Psoas muscle (tissue), 8 donors: ENCODE measurements around the gene DUSP16. TPM values are rescaled to one million over a fixed set of nuclear protein-coding genes. Genes with fewer than 3 reads are reported as not detected.

Source experiments
- ATAC-seq, 4 donors: fragments of 200-7000 bp; cut with Tn5 transposase; one replicate each; pipeline ENCODE4 v1.9.1; 2020; ENCODE audit warnings: moderate library complexity in 3 of 4, mild to moderate bottlenecking in 2 of 4
- DNase-seq, 2 donors: peaks; one replicate each; pipeline ENCODE4 v3.0.0-alpha.2; 2020
- H3K27ac ChIP-seq: fragments of 200-600 bp; one replicate; pipeline ENCODE4 v1.8.0; 2022
- H3K27me3 ChIP-seq, 3 donors: fragments of 200-600 bp in 1 of 3; one replicate each; pipeline versions ENCODE4 v1.6.1 to v1.8.0; 2013 to 2022; ENCODE audit warnings: low read length in 2 of 3, mild to moderate bottlenecking in 2 of 3, moderate library complexity in 1 of 3; ENCODE audit not compliant: insufficient read depth in 3 of 3
- H3K36me3 ChIP-seq, 2 donors: fragments of 200-600 bp in 1 of 2; one replicate each; pipeline versions ENCODE4 v1.6.1 to v1.8.0; 2013 to 2022; ENCODE audit warnings: low read depth in 1 of 2, mild to moderate bottlenecking in 1 of 2, moderate library complexity in 1 of 2; ENCODE audit not compliant: insufficient read depth in 1 of 2
- H3K4me1 ChIP-seq: fragments of 200-600 bp; one replicate; pipeline ENCODE4 v1.8.0; 2022
- H3K4me3 ChIP-seq: fragments of 200-600 bp; one replicate; pipeline ENCODE4 v1.8.0; 2022; ENCODE audit warnings: mild to moderate bottlenecking
- H3K9me3 ChIP-seq: fragments of 200-600 bp; one replicate; pipeline ENCODE4 v1.8.0; 2022
- WGBS, 3 donors: extraction: QIAGEN DNeasy Blood & Tissue Kit; methylation state at CpG; one replicate each; pipeline versions ENCODE4 v1.1.6 to v1.1.7; 2013; 5-methylcytosine and 5-hydroxymethylcytosine counted together
- intact Hi-C, 2 donors: fragments of 100-400 bp; cut with DNase I; formaldehyde crosslinking; loops; one replicate each; pipeline versions ENCODE4 v1.11.0 to v1.14.2; 2022
- polyA plus RNA-seq, 3 donors: library from polyadenylated mRNA; stranded (reverse); fragments of 200-250 nt; gene quantifications; one replicate each; pipeline ENCODE4 v1.2.3, GENCODE V29; 2013
- total RNA-seq, 4 donors: library from RNA; stranded (reverse); fragmentation: NEBNext Ultra II Directional in 2 of 4; extraction: Animal tissue kit (Norgen Biotek cat#: 25700) in 2 of 4; gene quantifications; one replicate each; pipeline versions ENCODE4 v1.2.1 to v1.2.4, GENCODE V29; 2021 to 2023
- TF ChIP-seq, protein P1 (sequence below): fragments of 200-600 bp; IDR thresholded peaks from one replicate; pipeline ENCODE4 v1.8.0; 2022; ENCODE audit warnings: antibody characterized with exemption
- donor health status: healthy with polysubstance abuse.
- donor health status: DM: no; HTN: no; CAD: no; lungs with moderate emphysema.
- donor health status: Bipolar disorder and iron deficiency.
- donor health status: healthy.
- donor health status: DM: yes; HTN: yes; CAD: no.
- donor health status: DM: no; HTN: no; CAD: no.
- donor health status: DM: no; HTN: no; CAD: no.
- donor health status: DM: yes; HTN: yes; CAD: no.

Gene DUSP16
- total and polyA plus RNA-seq, 7 donors = 3.3 to 23.8 (median 14.2) TPM

DNA sequence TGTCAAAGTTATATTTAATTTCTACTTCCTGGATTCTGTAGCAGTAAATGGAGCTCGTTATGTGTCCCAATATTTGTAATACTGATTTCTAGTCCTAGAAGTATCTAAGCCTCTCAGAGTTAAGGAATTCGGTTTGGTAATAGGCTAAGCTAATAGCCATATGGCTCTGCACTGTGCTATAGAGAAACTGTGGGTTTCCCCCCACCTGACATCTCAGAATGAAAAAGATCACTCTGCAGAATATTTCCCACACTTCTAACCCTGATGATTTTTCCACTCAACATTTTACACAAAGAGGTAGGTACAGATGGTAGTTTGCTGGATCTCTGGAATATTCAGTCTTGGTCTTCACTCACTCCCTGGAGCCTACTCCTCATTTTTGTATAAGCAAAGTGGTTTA is 134.6 kb downstream of the DUSP16 start:
- 84 to 86% (median 85%) methylated on average over 2 of the region's 2 CpGs for WGBS, 3 donors
- H3K4me3 ChIP-seq = no peak overlapping the region
- H3K36me3 ChIP-seq = no peaks in the 10 kb centered on the region
- intact Hi-C loops = no loop called here
- H3K9me3 ChIP-seq = peaks cover 9% of the 10 kb centered on the region
- no peak overlapping the region for H3K27ac ChIP-seq
- DNase-seq = no peak
- H3K4me1 ChIP-seq = peaks cover 8% of the 10 kb centered on the region
- no peaks in the 10 kb centered on the region for H3K27me3 ChIP-seq
- no peak for ATAC-seq
- TF ChIP-seq, protein P1, sequence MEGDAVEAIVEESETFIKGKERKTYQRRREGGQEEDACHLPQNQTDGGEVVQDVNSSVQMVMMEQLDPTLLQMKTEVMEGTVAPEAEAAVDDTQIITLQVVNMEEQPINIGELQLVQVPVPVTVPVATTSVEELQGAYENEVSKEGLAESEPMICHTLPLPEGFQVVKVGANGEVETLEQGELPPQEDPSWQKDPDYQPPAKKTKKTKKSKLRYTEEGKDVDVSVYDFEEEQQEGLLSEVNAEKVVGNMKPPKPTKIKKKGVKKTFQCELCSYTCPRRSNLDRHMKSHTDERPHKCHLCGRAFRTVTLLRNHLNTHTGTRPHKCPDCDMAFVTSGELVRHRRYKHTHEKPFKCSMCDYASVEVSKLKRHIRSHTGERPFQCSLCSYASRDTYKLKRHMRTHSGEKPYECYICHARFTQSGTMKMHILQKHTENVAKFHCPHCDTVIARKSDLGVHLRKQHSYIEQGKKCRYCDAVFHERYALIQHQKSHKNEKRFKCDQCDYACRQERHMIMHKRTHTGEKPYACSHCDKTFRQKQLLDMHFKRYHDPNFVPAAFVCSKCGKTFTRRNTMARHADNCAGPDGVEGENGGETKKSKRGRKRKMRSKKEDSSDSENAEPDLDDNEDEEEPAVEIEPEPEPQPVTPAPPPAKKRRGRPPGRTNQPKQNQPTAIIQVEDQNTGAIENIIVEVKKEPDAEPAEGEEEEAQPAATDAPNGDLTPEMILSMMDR = no peak

DNA sequence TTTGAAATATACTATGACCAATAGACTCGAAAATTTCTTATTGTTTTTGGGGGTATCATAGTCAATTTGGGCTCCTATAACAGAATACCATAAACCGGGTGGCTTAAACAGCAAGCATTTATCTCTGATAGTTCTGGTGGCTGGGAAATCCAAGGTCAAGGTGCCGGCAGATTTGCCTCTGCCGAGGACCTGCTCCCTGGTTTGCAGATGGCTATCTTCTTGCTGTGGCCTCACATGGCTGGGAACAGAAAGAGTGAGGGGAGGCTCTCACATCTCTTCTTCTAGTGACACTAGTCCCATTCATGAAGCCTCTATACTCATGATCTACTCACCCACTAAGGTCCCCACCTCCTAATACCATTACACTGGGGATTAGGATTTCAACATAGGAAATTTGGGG is 135.1 kb downstream of the DUSP16 start:
- TF ChIP-seq, protein P1 = no peak
- no peak overlapping the region for H3K4me3 ChIP-seq
- intact Hi-C loops = no loop called here

DNA sequence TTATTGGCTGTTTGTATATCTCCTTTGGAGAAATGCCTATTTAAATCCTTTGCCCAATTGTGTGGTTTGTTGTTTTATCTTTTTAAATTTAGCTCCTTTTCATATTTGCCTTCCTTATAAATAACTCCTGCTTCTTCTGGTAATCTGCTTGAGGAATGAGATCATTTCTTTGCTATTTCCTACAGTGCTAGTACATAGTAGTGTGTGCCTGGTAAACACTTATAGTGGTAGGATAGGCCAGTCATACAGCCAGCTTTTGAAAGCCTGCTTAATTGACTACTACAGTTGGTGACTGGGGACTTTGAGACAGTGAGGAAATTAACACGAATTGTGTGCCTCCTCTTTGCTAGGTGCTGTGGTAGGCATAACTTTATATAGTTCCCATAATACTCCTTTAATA is 137.0 kb downstream of the DUSP16 start:
- TF ChIP-seq, protein P1 = no peak
- DNase-seq = no peak
- Histone ChIP-seq H3K4me3 (no peak overlapping the region), H3K27ac (no peak overlapping the region), H3K27me3 (no peaks in the 10 kb centered on the region), H3K9me3 (peaks cover 15% of the 10 kb centered on the region), H3K36me3 (no peaks in the 10 kb centered on the region), H3K4me1 (peaks cover 8% of the 10 kb centered on the region)
- ATAC-seq = no peak
- intact Hi-C loops = no loop called here
- WGBS, 3 donors = 60 to 66% (median 61%) methylated on average over 1 of the region's 1 CpG

More for the DNA sequence above, 135.1 kb downstream of the DUSP16 start:
- no peak for DNase-seq
- no peak for ATAC-seq
- H3K9me3 ChIP-seq = peaks cover 13% of the 10 kb centered on the region
- no peaks in the 10 kb centered on the region for H3K27me3 ChIP-seq
- no peak overlapping the region for H3K27ac ChIP-seq
- no peaks in the 10 kb centered on the region for H3K36me3 ChIP-seq
- peaks cover 8% of the 10 kb centered on the region for H3K4me1 ChIP-seq
- WGBS, 3 donors = 92 to 96% (median 92%) methylated on average over 4 of the region's 4 CpGs

DNA sequence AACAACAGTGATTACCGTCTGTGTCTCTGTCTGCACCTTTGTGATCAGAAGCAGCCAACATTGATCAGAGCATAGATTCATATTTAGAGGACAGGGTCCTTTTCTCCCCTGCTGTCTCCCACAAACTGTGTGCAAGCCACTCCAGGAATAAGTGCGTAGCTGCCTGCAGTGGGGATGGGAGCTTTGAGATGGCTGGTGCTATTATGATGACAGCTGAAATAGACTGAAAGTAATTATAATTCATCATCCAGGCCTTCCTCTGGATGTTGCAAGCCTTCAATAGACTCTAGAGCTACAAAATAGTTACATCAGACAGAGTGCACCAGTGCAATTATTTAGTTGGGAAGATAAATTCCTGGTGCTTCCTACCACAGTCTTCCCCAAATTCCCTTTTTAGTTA is 137.7 kb downstream of the DUSP16 start:
- Histone ChIP-seq H3K9me3 (peaks cover 15% of the 10 kb centered on the region), H3K27ac (no peak overlapping the region), H3K4me3 (no peak overlapping the region), H3K36me3 (no peaks in the 10 kb centered on the region), H3K27me3 (no peaks in the 10 kb centered on the region), H3K4me1 (peaks cover 8% of the 10 kb centered on the region)
- TF ChIP-seq, protein P1 = no peak
- WGBS, 3 donors = 75 to 93% (median 89%) methylated on average over 2 of the region's 2 CpGs
- ATAC-seq = no peak
- no peak for DNase-seq
- intact Hi-C loops = no loop called here

Other genes with a start within 250 kb of the DUSP16 start
- 1 to 10 TPM; 2.8 to 3.5 (median 3.3) TPM for gene MANSC1, start 212.6 kb downstream of the DUSP16 start, total RNA-seq
- 1 to 10 TPM; 2.2 to 3.6 (median 3.2) TPM for gene MANSC1, start 212.6 kb downstream of the DUSP16 start, polyA plus RNA-seq
- gene BORCS5, start 205.8 kb downstream of the DUSP16 start, total RNA-seq = 10 to 100 TPM; 10.7 to 13.3 (median 11.8) TPM
- gene BORCS5, start 205.8 kb downstream of the DUSP16 start, polyA plus RNA-seq = 10 to 100 TPM in 1 of 3 donors, 1 to 10 TPM in 2; 4.3 to 12.3 (median 8.5) TPM
- gene CREBL2, start 49.0 kb upstream of the DUSP16 start, total RNA-seq = 1 to 10 TPM; 6.1 to 9.2 (median 7.3) TPM
- 10 to 100 TPM in 1 of 3 donors, 1 to 10 TPM in 2; 4.0 to 16.4 (median 5.3) TPM for gene CREBL2, start 49.0 kb upstream of the DUSP16 start, polyA plus RNA-seq
- not detected for gene GPR19, start 133.3 kb upstream of the DUSP16 start, total RNA-seq
- gene GPR19, start 133.3 kb upstream of the DUSP16 start, polyA plus RNA-seq = under 1 TPM in 1 of 3 donors, not detected in 2; 0.38 TPM
- 10 to 100 TPM; 32.2 to 61.0 (median 38.0) TPM for gene CDKN1B, start 154.5 kb upstream of the DUSP16 start, total RNA-seq
- 10 to 100 TPM; 20.7 to 62.8 (median 42.4) TPM for gene CDKN1B, start 154.5 kb upstream of the DUSP16 start, polyA plus RNA-seq
- gene APOLD1, start 222.8 kb upstream of the DUSP16 start, total RNA-seq = 10 to 100 TPM in 3 of 4 donors, 1 to 10 TPM in 1; 6.1 to 22.6 (median 15.3) TPM
- 10 to 100 TPM; 13.9 to 19.8 (median 17.0) TPM for gene APOLD1, start 222.8 kb upstream of the DUSP16 start, polyA plus RNA-seq